ENCODE measurements around the gene RAD18. TPM values are rescaled to one million over a fixed set of nuclear protein-coding genes. Genes with fewer than 3 reads are reported as not detected.

The RAD18 gene
- total RNA-seq, 2 experiments from 2014 or later, result 47.4 to 50.3 TPM

DNA sequence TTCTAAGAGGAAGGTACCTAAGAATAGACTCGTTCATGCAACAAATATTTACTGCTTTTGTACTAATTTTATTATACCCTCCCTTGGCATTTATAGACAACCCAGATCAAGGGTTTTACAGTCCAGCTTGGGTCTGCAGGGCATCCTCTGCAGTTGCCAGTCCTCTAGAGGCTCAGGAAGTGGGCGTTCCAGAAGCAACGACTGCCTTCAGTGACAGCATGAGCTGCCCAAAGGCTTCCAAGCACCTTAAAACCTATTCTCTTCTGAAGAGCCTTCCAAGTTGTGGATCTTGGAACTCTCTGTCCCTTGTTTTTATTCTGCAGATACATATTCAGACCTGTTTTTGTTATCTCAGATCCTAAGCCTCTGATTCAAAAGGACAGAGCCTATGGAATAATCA, 95.6 kb downstream of the RAD18 start:
- Mint-ChIP-seq H3K4me3 (no peak overlapping the region), H3K27me3 (no peaks in the 10 kb centered on the region), H3K27ac (no peak overlapping the region), H3K4me1 (ENCODE audit: low read depth) (no peaks in the 10 kb centered on the region), H3K36me3 (ENCODE audit: low read depth) (peaks cover 8% of the 10 kb centered on the region), H3K9me3 (no peaks in the 10 kb centered on the region)
- no peak for ATAC-seq
- intact Hi-C loops (cut with micrococcal nuclease), result no loop called here
- ChIA-PET POLR2A (no interaction called here), CTCF (no interaction called here)
- no peak for DNase-seq
- TF ChIP-seq, protein P1, sequence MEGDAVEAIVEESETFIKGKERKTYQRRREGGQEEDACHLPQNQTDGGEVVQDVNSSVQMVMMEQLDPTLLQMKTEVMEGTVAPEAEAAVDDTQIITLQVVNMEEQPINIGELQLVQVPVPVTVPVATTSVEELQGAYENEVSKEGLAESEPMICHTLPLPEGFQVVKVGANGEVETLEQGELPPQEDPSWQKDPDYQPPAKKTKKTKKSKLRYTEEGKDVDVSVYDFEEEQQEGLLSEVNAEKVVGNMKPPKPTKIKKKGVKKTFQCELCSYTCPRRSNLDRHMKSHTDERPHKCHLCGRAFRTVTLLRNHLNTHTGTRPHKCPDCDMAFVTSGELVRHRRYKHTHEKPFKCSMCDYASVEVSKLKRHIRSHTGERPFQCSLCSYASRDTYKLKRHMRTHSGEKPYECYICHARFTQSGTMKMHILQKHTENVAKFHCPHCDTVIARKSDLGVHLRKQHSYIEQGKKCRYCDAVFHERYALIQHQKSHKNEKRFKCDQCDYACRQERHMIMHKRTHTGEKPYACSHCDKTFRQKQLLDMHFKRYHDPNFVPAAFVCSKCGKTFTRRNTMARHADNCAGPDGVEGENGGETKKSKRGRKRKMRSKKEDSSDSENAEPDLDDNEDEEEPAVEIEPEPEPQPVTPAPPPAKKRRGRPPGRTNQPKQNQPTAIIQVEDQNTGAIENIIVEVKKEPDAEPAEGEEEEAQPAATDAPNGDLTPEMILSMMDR (IDR thresholded peaks at IDR 0.05), result no peak

DNA sequence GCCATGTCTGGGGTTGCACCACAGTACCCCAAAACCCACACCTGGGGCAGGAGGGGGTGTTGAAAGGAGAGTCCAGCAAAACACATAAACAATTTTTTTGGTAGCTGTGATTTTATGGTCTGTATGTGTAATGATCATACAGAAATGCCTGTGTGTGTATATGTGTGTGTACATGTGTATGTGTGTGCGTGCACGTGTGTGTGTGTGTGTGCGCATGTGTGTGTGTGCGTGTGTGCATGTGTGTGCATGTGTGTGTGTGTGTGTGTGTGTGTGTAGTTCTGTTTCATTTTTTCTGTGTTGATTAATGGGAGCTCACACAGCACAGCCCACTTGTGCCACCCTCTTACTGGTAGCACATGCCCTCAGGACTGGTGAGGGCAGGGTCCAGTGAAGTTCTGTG, 97.6 kb downstream of the RAD18 start:
- ChIA-PET CTCF (no interaction called here), POLR2A (no interaction called here)
- Mint-ChIP-seq H3K36me3 (ENCODE audit: low read depth) (peaks cover 10% of the 10 kb centered on the region), H3K27me3 (no peaks in the 10 kb centered on the region), H3K4me1 (ENCODE audit: low read depth) (no peaks in the 10 kb centered on the region), H3K9me3 (no peaks in the 10 kb centered on the region), H3K4me3 (no peak overlapping the region), H3K27ac (no peak overlapping the region)
- intact Hi-C loops (cut with micrococcal nuclease), result no loop called here
- TF ChIP-seq, protein P1 (IDR thresholded peaks at IDR 0.05), result no peak
- DNase-seq (no peak), ATAC-seq (no peak)

DNA sequence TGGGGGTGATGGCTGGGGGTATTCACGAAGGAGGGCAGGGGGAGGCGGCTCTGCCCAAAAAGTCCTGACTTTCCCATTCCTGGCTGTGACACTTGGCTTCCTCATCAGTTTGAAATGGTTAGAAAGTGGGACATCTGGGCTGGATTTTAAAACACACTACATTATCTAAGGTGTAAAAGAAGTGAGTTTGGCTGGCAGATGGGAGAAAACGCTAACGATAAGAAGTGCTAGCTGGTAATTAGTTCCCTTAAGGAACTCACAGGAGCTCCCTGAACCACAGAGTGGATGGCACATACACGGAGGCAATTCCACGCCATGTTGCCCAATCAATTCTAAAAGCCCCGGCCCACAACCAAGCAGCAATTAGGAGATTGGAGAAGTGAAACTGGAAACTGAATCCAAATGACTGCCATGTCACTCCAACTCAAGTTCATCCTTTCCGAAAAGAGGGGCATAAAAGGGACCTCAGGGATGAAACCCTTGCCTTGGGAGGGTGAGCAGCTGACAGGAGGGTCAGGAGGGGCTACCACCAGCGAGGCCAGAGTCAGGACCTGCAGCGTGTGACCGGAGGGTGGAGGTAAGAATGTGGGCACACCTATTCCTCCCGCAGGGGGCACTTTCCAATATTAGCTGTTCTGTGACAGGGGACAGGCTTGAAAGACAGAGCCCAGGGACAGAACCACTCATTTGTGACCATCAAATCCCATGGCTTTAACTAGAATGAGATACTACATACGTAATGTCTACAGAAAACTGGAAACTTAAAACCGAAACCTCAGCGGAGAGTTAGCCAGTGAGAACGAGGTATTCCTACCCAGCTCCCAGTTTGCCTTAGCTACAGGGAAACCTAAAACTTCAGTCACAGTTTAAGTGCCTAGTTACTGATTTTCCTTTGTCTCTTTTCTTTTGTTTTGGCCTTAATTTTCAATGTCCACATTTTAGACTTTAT, 98.6 kb downstream of the RAD18 start:
- no peak for ATAC-seq
- POLR2A ChIA-PET, result no interaction called here
- no peaks in the 10 kb centered on the region for H3K4me1 Mint-ChIP-seq (ENCODE audit: low read depth)
- intact Hi-C loops (cut with micrococcal nuclease), result no loop called here
- no peaks in the 10 kb centered on the region for H3K27me3 Mint-ChIP-seq
- H3K36me3 Mint-ChIP-seq (ENCODE audit: low read depth), result peaks cover 5% of the 10 kb centered on the region
- H3K4me3 Mint-ChIP-seq, result no peak overlapping the region
- H3K9me3 Mint-ChIP-seq, result no peaks in the 10 kb centered on the region
- no peak overlapping the region for H3K27ac Mint-ChIP-seq
- TF ChIP-seq, protein P1 (IDR thresholded peaks at IDR 0.05), result no peak
- CTCF ChIA-PET, result no interaction called here
- no peak for DNase-seq

DNA sequence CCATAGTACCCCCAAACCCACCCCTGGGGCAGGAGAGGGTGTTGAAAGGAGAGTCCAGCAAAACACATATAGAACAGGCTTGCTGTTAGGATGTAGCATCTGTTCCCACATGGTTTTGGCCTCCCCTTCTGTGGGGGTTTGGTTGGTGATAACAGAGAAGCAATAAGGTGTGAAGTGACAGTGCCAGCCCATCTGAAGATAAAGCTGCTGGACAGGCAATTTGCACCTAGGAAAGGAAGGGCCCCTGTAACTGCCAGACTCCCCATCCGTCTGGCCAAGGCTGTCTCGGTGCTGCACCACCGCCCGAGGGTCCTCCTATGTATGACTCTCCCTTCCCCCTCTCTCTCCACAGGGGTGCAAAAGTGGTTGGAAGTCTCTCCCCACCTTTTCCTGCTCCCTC, 99.4 kb downstream of the RAD18 start:
- TF ChIP-seq, protein P1 (IDR thresholded peaks at IDR 0.05), result no peak
- Mint-ChIP-seq H3K4me1 (ENCODE audit: low read depth) (no peaks in the 10 kb centered on the region), H3K27me3 (no peaks in the 10 kb centered on the region), H3K4me3 (no peak overlapping the region), H3K9me3 (no peaks in the 10 kb centered on the region), H3K27ac (no peak overlapping the region), H3K36me3 (ENCODE audit: low read depth) (peaks cover 5% of the 10 kb centered on the region)
- ATAC-seq (no peak), DNase-seq (no peak)
- ChIA-PET POLR2A (no interaction called here), CTCF (no interaction called here)
- intact Hi-C loops (cut with micrococcal nuclease), result no loop called here

DNA sequence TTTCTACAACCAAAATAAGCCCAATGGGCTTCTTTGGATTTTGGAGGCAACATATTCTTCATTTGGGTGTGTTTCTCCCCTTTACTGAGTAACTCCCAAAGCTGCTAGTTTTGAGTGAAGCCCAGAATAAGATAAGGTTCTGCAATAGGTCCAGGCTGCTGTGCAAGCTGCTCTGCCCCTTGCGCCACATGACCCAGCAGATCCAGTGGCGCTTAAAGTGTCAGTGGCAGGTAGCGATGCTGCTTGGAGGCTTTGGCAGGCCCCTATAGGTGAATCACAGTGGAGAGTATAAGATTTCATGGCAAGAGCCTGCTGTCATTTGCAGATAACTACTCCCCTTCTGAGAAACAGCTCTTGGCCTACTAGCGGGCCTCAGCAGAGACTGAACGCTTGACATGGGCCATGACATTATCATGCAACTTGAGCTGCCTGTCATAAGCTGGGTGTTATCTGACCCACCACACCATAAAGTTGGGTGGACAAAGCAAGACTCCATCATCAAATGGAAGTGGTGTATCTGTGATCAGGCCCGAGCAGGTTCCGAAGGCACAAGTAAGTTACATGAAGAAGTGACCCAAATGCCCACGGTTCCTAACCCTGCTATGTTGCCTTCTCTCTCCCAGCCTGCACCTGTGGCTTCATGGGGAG, 105.4 kb downstream of the RAD18 start:
- CTCF ChIA-PET, result no interaction called here
- Mint-ChIP-seq H3K27me3 (no peaks in the 10 kb centered on the region), H3K4me3 (no peak overlapping the region), H3K4me1 (ENCODE audit: low read depth) (no peaks in the 10 kb centered on the region), H3K36me3 (ENCODE audit: low read depth) (peaks cover 6% of the 10 kb centered on the region), H3K9me3 (no peaks in the 10 kb centered on the region), H3K27ac (no peak overlapping the region)
- intact Hi-C loops (cut with micrococcal nuclease), result no loop called here
- DNase-seq (no peak), ATAC-seq (no peak)
- POLR2A ChIA-PET, result no interaction called here
- TF ChIP-seq, protein P1 (IDR thresholded peaks at IDR 0.05), result no peak
